ENCODE results near the gene LMOD3.
A peak's percentile ranks its signal among the peaks of the same experiment; 100 is the strongest.

Gene LMOD3

GRCh38 chr3:69119138-69119537, 3.3 kb downstream of the LMOD3 start:
- no peak for DNase-seq (ENCODE audit: low read depth in 1 of 2, low spot score in 1 of 2)
- no peak for TF ChIP-seq JUND (IDR thresholded peaks at IDR 0.05; ENCODE audit: low read depth)
- in situ Hi-C loops (cut with HindIII; ENCODE audit: low pct_unique_long_range_greater_than_20kb, low sequenced_read_pairs), result no loop called here

GRCh38 chr3:69118555-69118954, 3.8 kb downstream of the LMOD3 start:
- in situ Hi-C loops (cut with HindIII; ENCODE audit: low pct_unique_long_range_greater_than_20kb, low sequenced_read_pairs), result no loop called here

GRCh38 chr3:69116897-69117296, 5.5 kb downstream of the LMOD3 start:
- no peak for TF ChIP-seq JUND (IDR thresholded peaks at IDR 0.05; ENCODE audit: low read depth)

More at GRCh38 chr3:69118555-69118954, 3.8 kb downstream of the LMOD3 start:
- no peak for TF ChIP-seq JUND (IDR thresholded peaks at IDR 0.05; ENCODE audit: low read depth)
- DNase-seq (ENCODE audit: low read depth in 1 of 2, low spot score in 1 of 2), result no peak

GRCh38 chr3:69116162-69116561, 6.2 kb downstream of the LMOD3 start:
- DNase-seq (ENCODE audit: low read depth in 1 of 2, low spot score in 1 of 2), result no peak
- TF ChIP-seq JUND (IDR thresholded peaks at IDR 0.05; ENCODE audit: low read depth), result no peak

More at GRCh38 chr3:69116897-69117296, 5.5 kb downstream of the LMOD3 start:
- in situ Hi-C loops (cut with HindIII; ENCODE audit: low pct_unique_long_range_greater_than_20kb, low sequenced_read_pairs), result no loop called here
- peak in 1 of 2 experiments; percentile 33 for DNase-seq (ENCODE audit: low read depth in 1 of 2, low spot score in 1 of 2)

GRCh38 chr3:69115731-69116130, 6.7 kb downstream of the LMOD3 start:
- no peak for TF ChIP-seq JUND (IDR thresholded peaks at IDR 0.05; ENCODE audit: low read depth)
- DNase-seq (ENCODE audit: low read depth in 1 of 2, low spot score in 1 of 2), result no peak
- in situ Hi-C loops (cut with HindIII; ENCODE audit: low pct_unique_long_range_greater_than_20kb, low sequenced_read_pairs), result no loop called here

More at GRCh38 chr3:69116162-69116561, 6.2 kb downstream of the LMOD3 start:
- in situ Hi-C loops (cut with HindIII; ENCODE audit: low pct_unique_long_range_greater_than_20kb, low sequenced_read_pairs), result no loop called here

- DNase-seq (ENCODE audit: low read depth in 1 of 2, low spot score in 1 of 2), result no peak
Observed at GRCh38 chr3:69113536-69113935, 8.9 kb downstream of the LMOD3 start.

GRCh38 chr3:69110941-69111546, 11.4 kb downstream of the LMOD3 start:
- in situ Hi-C loops (cut with HindIII; ENCODE audit: low pct_unique_long_range_greater_than_20kb, low sequenced_read_pairs), result no loop called here
- DNase-seq (ENCODE audit: low read depth in 1 of 2, low spot score in 1 of 2), result no peak
- no peak for TF ChIP-seq JUND (IDR thresholded peaks at IDR 0.05; ENCODE audit: low read depth)

More at GRCh38 chr3:69113536-69113935, 8.9 kb downstream of the LMOD3 start:
- no peak for TF ChIP-seq JUND (IDR thresholded peaks at IDR 0.05; ENCODE audit: low read depth)
- in situ Hi-C loops (cut with HindIII; ENCODE audit: low pct_unique_long_range_greater_than_20kb, low sequenced_read_pairs), result no loop called here

GRCh38 chr3:69108811-69109210, 13.6 kb downstream of the LMOD3 start:
- in situ Hi-C loops (cut with HindIII; ENCODE audit: low pct_unique_long_range_greater_than_20kb, low sequenced_read_pairs), result no loop called here
- DNase-seq (ENCODE audit: low read depth in 1 of 2, low spot score in 1 of 2), result peak in 1 of 2 experiments; percentile 55
- no peak for TF ChIP-seq JUND (IDR thresholded peaks at IDR 0.05; ENCODE audit: low read depth)

GRCh38 chr3:69107841-69108240, 14.6 kb downstream of the LMOD3 start:
- DNase-seq (ENCODE audit: low read depth in 1 of 2, low spot score in 1 of 2), result no peak
- in situ Hi-C loops (cut with HindIII; ENCODE audit: low pct_unique_long_range_greater_than_20kb, low sequenced_read_pairs), result no loop called here
- TF ChIP-seq JUND (IDR thresholded peaks at IDR 0.05; ENCODE audit: low read depth), result no peak; the same call in 1 of the 2 replicates

GRCh38 chr3:69105320-69105719, 17.1 kb downstream of the LMOD3 start:
- no peak for TF ChIP-seq JUND (IDR thresholded peaks at IDR 0.05; ENCODE audit: low read depth)
- in situ Hi-C loops (cut with HindIII; ENCODE audit: low pct_unique_long_range_greater_than_20kb, low sequenced_read_pairs), result no loop called here
- DNase-seq (ENCODE audit: low read depth in 1 of 2, low spot score in 1 of 2), result no peak

- in situ Hi-C loops (cut with HindIII; ENCODE audit: low pct_unique_long_range_greater_than_20kb, low sequenced_read_pairs), result no loop called here
- no peak for DNase-seq (ENCODE audit: low read depth in 1 of 2, low spot score in 1 of 2)
- TF ChIP-seq JUND (IDR thresholded peaks at IDR 0.05; ENCODE audit: low read depth), result no peak
Observed at GRCh38 chr3:69104586-69104985, 17.8 kb downstream of the LMOD3 start.

- TF ChIP-seq JUND (IDR thresholded peaks at IDR 0.05; ENCODE audit: low read depth), result no peak
- no peak for DNase-seq (ENCODE audit: low read depth in 1 of 2, low spot score in 1 of 2)
- in situ Hi-C loops (cut with HindIII; ENCODE audit: low pct_unique_long_range_greater_than_20kb, low sequenced_read_pairs), result no loop called here
Observed at GRCh38 chr3:69103123-69103522, 19.3 kb downstream of the LMOD3 start.

GRCh38 chr3:69102384-69102783, 20.0 kb downstream of the LMOD3 start:
- DNase-seq (ENCODE audit: low read depth in 1 of 2, low spot score in 1 of 2), result peak in 1 of 2 experiments; percentile 55
- in situ Hi-C loops (cut with HindIII; ENCODE audit: low pct_unique_long_range_greater_than_20kb, low sequenced_read_pairs), result no loop called here
- no peak for TF ChIP-seq JUND (IDR thresholded peaks at IDR 0.05; ENCODE audit: low read depth)

- no peak for TF ChIP-seq JUND (IDR thresholded peaks at IDR 0.05; ENCODE audit: low read depth)
- in situ Hi-C loops (cut with HindIII; ENCODE audit: low pct_unique_long_range_greater_than_20kb, low sequenced_read_pairs), result no loop called here
- no peak for DNase-seq (ENCODE audit: low read depth in 1 of 2, low spot score in 1 of 2)
Observed at GRCh38 chr3:69099576-69099975, 22.8 kb downstream of the LMOD3 start.
